Loucy (cell line): ENCODE results near the gene KDM6B.

ENCODE experiments used
- CTCF ChIP-seq: fragments of 200-600 bp; sonication (generic); conservative IDR thresholded peaks from 2 replicates; pipeline ENCODE4 v1.5.1; 2014; ENCODE audit warnings: mild to moderate bottlenecking, antibody characterized with exemption, low read length
- EZH2phosphoT487 ChIP-seq: fragments of 200-600 bp; IDR thresholded peaks from 2 replicates; pipeline ENCODE4 v1.6.1; 2018; ENCODE audit warnings: antibody characterized with exemption, mild to moderate bottlenecking, moderate library complexity, borderline replicate concordance

GRCh38 chr17:7864995-7865650 is 31.1 kb downstream of the KDM6B start:
- no peak for TF ChIP-seq CTCF
- TF ChIP-seq EZH2phosphoT487, result no peak
